Stimulated activated CD8-positive, alpha-beta memory T cell treated with anti-CD3 and anti-CD28 coated beads, Interleukin-4, amount 100 ng/mL, for 48 hours (primary cell): Measurements from ENCODE around the gene LBR.

ENCODE experiments used
- DNase-seq: peaks from one replicate; pipeline ENCODE4 v3.0.0-alpha.2; 2020

The LBR gene

DNA sequence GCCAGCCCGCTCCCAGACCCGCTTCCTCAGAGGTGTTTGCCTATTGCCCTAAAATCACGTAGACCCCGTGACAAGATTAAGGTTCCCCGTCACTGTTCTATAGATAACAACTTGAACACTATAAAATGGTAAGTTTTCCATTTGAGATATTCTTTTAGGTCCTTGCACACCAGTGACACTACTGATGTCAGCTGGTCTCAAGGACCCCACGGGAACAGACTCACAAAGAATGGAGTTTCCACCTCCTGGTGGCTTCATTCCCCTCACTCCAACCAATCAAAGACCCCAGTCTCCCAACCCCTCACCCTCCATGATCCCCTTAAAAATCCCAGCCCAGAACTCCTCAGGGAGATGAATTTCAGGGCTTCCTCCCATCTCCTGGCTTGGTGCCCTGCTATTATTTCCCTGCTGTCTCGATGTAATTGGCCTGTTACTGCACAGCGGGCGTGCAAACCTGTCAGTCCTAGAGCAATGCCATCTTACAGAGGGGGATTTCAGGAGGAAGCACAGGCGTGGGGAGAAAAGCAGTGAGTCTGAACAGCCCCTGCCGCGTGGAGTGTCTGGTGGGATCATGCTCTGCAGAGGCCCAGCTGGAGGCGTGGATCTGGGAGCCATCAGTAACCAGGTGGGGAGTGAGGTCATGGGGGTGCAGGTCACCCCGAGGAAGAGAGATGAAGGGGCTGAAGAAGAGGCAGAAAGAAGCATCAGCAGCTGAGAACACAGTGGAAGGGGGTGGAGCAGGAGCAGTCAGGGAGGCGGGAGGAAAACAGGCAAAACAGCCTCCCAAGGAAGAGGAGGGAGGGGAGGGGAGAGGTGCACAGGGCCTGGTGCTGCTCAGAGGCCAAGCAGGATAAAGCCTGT, 35.1 kb upstream of the LBR start:
- DNase-seq, result no peak

DNA sequence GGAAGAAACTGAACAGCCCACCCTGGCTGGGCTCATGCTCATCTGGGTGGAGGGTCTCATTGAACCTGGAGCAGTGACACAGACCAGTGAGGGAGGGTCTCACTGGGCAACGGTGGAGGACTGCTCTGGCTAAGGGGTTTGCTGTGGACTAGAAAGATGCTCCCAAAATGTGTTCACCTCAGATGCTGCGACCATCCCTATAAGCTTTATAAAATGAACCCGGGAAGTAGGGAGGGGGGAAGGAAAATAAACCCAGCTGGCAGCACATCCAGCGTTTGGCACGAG, 34.5 kb upstream of the LBR start:
- no peak for DNase-seq

DNA sequence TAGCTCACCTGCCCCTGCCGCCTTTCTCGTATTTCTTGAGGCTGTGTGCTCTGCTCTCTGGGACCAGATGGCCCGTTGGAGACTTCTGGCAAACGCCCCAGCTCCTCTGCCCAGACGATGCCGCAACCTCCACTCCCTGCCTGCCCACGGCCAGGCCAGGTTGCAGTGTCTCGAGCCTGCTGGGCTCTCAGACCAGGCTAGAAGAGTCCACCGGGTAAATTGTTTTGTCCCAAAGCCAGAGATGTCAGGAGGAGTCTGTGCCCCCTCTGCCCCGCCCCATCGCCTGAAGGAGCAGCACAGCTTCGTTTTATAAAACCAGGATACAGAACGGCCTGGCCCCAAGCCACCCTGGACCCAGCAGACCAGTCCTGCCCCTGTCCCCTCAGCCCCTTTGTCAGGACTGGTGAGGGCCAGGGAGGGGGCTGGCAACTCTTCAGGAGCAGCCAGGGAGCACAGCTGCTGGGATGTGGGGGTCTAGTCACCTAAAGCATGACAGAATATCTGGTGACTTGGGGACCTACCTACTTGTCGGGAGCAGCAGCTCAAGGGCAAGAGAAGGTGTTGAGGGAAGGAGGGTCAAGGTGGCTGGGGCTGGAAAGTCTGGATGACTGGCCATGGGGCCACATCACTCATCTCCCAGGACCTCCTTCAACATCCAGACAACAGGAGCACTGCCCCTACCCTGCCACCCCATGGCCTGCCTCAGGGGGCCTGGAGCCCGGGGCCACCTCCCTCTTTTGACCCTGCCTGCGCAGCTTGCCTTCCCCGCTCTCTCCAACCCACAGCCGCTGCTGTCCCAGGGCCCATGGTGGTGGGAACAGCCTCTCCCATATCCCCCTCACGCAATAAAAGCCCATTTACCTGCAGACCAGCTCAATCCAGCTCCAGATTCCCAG, 33.9 kb upstream of the LBR start:
- DNase-seq, result no peak

DNA sequence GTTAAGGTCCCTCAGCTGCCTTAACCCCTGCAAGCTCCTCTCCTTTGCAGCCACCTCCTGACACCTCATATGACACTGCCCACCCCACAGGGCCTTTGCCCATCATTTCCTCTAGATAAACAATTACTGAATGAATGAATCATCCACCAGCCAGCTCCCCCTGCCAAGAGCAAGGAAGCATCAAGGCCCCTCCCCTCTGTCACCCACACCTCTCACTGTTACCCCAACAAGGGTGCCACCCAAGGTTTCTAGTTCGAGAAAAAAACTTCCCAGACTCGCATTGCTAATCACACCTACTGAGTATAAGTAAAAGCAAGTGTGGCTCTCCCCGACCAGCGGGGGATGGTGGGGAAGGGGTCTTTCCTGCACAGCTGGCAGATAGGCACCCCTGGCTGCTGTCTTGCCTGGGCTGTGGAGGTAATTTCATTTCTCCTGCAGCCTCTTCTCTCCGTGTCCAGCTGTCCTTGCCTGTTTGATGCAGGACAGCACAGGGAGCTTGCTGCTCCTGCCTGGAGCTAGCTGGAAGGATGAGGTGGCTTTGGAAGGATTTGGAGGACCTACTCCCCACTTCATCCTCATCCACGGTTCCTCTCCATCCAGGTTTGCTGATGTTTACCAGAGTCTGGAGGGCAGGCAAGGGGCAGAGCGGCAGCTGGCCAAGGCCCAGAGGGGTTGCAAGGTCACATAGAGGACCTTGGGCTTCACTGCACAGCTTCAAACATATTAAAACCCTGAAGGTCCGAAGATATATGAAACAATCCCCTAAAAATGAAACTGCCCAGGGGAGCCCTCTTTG, 33.1 kb upstream of the LBR start:
- DNase-seq, result peak; percentile 65

DNA sequence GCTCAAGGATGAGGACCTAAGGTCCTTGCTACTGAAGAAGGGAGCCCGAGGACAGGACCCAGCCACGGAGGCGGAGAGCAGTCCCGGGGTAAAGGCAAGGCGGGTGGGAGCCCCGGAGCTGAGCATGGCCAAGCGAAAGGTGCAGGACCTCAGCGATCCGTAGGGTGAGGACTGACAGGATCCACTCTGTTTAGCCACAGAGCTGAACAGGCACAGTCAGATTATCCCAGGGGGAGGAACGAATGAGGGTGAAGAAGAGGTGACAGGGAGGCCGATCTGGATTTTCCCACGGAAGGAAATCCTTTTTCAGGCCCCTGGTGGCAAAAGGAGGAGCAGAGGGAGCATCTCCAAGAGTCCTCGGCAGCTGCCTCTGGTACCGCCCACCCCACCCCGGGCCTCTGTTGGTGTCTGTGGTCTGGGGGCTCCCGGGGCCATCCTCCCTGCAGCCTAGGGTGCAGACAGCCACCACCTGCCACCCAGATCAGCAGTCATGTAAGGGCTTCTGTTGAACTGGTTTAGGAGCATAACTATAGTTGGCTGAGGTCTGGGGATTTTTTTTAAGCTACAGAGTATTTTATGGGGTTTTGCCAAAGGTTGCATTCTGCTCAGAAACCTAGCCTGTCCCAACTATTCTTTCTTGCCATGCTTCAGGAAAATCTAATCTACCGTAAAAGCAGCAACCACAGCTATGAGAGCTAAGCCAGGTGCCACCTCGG, 32.3 kb upstream of the LBR start:
- DNase-seq, result no peak

DNA sequence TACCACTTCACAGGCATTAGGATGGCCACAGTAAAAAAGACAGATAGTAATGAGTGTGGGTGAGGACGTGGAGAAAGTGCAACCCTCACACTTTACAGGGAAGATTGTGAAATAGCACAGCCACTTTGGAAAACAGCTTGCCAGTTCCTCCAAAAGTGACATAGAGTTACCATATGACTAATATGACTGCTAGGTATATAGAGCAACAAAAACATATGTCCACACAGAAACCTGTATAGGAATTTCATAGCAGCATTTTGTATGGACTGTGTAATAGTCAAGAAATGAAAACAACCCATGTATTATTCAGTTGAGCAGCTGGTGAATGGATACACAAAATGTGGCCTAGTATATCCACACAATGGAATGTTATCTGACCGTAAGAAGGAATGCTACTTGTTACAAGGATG, 30.4 kb upstream of the LBR start:
- DNase-seq, result no peak

DNA sequence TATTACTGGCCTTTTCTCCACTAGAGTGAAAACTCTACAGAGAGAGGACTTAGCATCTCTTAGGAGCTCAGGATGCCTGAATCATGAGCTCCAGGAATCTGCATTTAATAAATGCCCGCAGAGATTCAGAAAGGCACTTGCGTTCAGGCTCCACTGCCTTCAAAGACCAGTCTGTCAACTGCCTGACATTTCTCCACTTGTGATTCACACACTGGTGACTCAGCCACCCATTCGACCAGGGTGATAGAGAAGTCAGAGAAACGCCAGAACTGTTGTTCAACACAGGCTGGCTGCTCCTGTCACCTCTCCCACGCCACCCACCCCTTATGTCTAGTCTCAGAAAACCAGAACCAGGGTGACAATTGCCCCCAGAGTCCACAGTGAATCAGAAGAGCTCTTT, 26.9 kb upstream of the LBR start:
- peak; percentile 86 for DNase-seq

DNA sequence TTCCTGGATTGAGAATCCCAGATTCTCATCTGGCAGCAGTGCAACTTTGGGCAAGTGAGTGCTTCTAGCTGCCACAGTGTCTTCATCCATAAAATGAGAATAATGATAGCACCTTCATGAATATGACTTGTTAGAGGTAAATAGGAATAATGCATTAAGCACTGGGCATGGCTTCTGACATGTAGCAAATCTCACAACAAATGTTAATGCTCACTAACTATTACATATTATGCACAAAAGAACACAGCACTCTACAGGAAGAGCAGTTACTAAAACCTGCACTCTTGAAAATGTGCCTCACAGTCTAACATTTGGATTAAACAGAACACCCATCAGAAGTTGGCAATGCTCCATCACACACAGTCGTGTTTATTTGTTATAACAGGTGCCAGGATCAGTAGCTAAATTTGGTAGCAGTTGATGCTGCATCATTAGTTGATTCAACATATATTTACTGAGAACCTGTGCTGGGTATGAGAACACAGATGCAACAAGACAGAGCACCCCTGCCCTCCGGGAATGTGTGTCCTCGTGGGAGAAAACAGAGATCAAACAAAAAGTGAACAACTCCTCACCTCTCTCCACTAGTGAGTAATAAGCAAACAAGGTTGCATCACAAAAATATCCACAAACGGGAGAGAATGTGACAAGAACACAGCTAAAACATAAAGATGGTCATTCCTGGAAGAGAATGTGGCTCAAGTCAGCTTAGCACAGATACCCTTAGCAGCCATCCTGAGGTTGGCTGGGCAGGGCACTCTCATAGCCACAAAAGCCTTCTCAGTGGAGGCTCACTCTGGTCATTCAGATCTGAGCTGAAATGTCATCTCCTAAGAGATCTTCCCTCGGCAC, 26.2 kb upstream of the LBR start:
- no peak for DNase-seq

DNA sequence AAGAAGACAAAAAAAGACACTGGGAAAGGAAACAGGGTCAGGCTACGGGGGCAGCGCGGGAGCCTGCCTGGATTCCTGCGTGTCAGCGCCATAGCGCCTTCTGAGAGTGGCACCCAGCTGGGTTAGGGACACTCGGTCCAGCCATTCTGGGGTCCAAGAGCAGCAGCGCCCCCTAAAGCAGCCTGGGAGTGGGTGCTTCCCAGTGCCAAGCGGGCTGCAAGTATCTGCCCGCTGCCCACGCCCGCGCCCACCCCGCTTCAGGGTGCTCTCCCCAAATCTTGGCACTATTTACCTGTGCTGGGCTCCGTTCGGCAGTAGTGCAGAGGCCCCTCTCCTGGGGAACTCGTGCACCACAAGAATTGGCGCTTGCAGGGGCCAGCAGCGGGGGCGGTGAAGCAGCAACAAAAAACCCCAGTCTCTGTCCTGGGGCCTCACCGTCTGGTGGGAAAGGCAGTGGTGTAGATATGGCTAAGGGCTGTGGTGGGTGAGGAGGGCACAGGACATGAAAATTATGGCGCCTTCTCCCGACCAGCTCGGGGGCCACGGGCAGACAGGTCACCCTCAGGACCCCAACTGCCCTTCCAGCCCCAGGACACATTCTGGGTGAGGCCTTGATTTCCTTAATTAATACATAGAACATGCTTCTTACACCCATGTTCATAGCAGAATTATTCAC, 24.1 kb upstream of the LBR start:
- DNase-seq, result no peak

DNA sequence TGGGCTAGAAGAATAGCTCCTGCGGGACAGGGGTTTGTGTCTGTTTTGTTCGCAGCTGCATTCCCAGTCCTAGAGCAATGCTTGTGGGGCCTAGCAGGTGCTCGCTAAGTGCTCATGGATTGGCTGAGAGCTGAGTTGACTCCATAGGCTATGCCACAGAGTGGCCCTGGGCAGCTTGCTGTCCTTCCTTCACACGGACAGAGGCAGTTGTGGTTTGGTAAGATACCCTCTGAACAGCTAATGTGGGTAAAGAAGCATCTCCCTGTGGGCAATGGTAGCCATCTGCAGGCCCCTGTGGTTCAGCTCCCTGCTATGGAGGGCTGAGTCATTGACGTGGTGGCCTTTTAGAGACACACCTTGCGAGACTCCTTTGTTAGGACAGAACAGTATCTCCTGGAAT, 23.5 kb upstream of the LBR start:
- DNase-seq, result no peak

DNA sequence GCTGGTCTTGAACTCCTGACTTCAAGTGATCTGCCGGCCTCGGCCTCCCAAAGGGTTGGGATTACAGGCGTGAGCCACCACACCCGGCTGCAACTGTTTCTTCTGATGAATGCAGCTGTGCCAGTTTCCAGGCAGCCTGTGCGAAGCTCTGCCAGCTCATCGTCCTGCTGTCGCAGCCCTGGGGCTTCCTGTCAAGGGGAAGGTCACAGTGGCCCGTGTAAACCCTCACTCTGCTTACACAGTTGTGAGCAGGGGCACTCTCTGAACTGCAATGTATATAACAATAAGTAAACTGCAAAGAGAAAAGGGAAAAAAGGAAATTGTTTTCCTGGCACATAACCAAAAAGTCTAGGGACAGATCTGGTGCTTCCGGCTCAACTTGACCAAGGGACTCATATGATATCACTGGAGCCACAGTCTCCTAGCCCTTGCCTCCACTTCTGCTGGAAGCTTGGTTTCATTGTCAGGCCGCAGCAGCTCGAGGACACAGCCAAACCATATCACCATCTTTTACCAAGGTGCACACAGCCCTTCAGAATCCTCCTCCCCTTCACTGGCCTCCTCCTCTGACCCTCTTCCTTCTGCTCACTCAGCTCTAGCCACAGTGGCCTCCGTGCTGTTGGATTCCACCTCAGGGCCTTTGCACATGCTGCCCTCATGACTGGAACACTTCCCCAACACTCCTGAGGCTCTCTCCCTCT, 22.8 kb upstream of the LBR start:
- DNase-seq, result no peak

DNA sequence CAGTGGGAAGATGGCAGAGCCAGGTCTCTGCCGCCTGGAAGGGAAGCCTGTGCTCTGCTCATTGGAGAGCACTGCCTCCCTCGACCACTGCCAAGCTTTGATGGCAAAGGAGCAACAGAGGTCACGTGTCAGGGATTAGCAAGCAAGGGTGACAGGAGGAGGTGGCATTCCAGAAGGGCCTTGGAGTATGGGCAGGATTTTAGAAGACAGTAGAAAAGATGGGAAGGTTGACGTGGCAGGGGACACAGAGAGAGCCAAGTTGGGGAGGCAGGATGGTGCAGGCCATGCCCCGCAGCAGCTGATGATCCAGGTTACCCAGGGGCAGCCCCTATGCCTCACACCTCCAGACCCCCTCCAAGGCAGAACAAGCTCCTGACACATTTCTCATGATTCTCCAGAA, 21.9 kb upstream of the LBR start:
- no peak for DNase-seq

DNA sequence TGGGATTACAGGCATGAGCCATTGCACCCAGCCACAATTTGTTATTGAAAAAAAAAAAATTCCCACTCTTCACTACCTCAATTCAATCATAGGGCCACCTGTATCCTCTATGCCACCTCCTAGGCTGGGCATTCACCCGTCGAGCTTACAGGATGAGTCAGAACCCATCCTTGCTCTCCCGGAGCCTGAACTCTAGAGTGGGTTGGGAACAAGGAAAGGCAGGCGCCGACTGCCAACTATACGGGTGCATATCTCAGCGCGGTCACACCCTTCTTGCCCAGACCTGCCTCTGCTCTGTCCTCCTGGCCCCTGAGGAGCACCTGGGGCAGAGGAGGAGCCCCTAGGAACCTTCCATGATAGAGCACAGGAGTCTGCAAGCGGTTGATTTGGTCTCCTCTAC, 21.4 kb upstream of the LBR start:
- no peak for DNase-seq

DNA sequence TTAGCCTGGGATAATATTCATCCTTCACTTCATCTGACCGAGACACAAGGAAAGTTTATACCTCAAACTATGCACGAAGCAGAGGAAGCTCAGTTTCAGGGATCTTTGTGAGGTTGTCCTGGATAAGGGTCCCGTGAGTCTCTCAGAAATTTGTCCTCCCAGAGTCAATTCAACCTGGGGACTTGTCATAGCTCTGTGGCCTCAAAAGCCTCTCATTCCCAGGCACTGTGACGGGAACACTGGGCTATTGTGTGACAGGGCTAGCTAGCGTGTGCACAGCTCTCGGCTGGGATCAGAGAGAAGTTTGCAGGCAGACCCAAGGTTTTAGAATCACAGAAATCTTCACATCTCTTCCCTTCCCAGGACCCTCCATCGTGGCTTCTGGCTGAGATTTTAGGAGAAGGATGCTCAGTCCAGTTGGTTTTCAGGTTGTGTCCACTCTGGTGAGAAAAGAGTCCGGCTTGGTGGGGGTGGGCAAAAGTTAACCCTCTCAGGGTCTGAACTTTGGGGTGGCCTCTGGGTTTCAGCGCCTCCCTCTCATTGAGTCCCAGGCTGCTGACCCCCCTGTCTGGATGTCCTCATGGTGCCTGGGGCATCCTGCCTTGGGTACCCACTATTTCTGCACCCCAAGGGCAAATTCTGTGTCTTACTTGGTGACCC, 20.4 kb upstream of the LBR start:
- no peak for DNase-seq

DNA sequence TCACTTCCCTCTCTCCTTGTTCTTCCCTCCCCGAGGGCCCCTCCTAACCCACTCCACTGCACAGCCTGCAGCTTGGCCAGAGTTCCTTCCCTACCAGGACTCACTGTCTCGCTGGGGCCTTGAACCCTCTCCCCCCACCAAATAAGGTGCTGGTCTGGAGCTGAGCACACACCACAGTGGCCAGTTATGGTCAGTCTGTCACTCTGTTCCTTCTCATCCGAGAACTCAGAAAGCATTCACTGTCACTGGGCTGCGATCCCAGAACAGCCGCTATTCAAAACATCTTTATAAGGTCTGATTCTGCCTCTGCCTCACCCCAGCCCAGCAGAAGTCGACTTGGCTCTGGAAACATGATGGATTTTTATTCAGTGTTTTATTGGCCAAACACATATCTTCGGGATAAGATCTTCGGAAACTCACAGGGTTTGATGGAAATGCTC, 19.8 kb upstream of the LBR start:
- DNase-seq, result no peak

DNA sequence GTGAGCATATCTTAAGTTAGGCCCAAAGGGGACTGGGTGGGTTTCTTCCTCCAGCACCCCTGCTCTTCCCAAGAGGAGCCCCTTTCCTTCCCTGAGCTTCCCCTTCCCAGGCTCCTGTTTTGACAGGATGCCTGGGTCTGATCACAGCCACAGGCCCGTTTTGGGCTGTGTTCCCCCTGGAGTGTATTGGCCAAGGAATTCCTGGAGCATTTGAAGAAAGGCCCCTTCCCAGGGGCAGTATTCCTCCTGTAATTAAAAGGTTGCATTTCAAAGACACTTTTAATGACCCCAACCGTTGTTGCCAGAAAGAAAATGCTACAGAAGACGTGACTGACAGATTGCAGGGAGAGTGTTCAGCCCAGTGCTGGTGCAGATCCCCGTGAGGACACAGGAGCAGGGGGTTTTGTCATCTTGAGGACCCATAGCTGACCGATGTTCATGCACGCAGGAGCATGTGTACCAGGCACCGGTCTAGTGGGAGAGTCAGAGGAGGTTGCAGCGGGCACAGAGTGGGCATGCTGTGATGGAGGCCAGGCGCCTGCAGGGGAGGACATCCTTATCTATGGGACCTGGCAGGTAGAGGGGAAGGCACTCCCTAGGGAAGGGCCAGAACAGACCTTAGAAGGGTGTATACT, 19.3 kb upstream of the LBR start:
- no peak for DNase-seq

DNA sequence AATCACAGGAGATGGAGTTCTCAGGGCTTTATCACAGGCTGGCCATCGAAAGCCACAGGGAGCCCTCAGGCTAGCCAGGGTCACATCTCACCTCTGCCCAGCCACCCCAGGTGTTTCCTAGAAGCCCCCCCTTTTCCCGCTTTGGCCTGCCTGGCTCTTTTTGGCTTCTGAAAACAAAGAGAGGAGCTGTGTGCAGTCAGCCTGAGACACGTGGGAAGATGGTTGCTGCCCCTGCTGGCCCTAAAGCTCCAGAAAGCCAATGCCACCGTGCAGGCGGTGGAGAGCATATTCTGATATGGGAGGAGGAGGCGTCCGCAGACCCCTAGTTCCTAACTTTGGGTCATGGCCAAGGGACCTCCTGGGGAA, 18.7 kb upstream of the LBR start:
- peak; percentile 20 for DNase-seq

DNA sequence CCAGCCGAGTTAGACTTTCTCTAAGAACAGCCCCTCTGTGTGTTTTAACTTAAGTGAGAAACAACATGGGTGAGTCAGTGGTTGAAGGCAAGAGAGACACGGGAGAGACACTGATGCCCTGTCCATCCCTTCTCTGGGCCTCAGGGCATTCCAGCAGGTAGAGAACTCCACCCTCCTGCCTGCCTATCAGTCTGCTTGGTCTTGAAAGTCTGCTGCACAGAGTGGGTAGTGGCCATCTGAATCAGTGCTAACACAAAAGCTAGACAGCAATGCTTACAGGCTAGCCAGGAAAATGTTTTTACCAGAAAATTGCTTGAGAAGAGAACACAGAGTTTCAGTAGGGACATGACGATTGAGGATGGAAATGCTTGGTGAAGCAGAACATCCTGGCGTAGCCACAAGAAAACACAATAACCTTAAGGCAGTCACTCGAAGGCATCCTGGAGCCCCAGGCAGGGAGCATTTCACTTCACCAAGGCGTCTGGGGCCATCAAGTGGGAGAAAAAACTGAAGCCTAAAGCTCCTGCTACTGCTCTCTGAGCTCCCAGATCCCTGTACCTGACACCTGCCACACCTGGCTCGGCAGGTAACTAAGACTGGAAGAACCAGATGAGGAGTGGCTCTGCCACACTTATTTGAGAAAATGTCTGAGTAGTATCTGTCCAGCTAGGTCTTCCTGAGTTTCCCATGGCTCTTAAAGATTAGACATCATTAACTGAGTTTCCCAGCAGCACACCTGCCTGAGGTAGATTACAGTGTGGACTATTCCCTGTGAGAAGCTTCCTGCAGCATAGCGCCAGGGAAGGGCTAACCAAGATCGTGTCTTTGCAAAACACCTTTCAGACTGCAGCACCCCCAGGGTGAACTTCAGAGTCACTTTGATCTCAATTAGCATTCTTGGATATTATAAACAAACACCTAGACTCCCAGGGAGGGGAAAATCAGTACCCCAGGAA, 18.1 kb upstream of the LBR start:
- peak; percentile 33 for DNase-seq
